GM12878 (cell line): Measurements from ENCODE around the gene FMOD. TPM values are rescaled to one million over a fixed set of nuclear protein-coding genes. Genes with fewer than 3 reads are reported as not detected.

Experiments
- ATF7 ChIP-seq: fragments of 450-650 bp; IDR thresholded peaks from 2 replicates; pipeline ENCODE4 v1.6.1; 2016; ENCODE audit warnings: low read depth, mild to moderate bottlenecking
- BACH1 ChIP-seq: fragments of 450-650 bp; IDR thresholded peaks from 2 replicates; pipeline ENCODE4 v1.6.1; 2017; ENCODE audit warnings: mild to moderate bottlenecking, borderline replicate concordance
- CUX1 ChIP-seq: IDR thresholded peaks from 2 replicates; pipeline ENCODE4 v1.6.1; 2012; ENCODE audit warnings: improper control_type of control experiment, low read depth, low read length; ENCODE audit not compliant: insufficient replicate concordance
- E4F1 ChIP-seq: fragments of 450-650 bp; IDR thresholded peaks from 2 replicates; pipeline ENCODE4 v1.6.1; 2018; ENCODE audit warnings: borderline replicate concordance, mild to moderate bottlenecking; ENCODE audit not compliant: partially characterized antibody
- ELK1 ChIP-seq: IDR thresholded peaks from 2 replicates; pipeline ENCODE4 v1.6.1; 2012; ENCODE audit warnings: low read depth, low read length, improper control_type of control experiment
- MEF2A ChIP-seq: IDR thresholded peaks from 2 replicates; pipeline ENCODE4 v1.6.1; 2011; ENCODE audit warnings: low read depth, mild to moderate bottlenecking, low read length, moderate library complexity; ENCODE audit not compliant: insufficient read depth
- PKNOX1 ChIP-seq: fragments of 450-650 bp; IDR thresholded peaks from 2 replicates; pipeline ENCODE4 v1.6.1; 2016; ENCODE audit warnings: mild to moderate bottlenecking
- RAD21 ChIP-seq: IDR thresholded peaks from 2 replicates; pipeline ENCODE4 v1.6.1; 2011; ENCODE audit warnings: mild to moderate bottlenecking, low read depth, low read length, moderate library complexity; ENCODE audit not compliant: insufficient read depth
- SIX5 ChIP-seq: IDR thresholded peaks from 2 replicates; pipeline ENCODE4 v1.6.1; 2011; ENCODE audit warnings: mild to moderate bottlenecking, low read depth, low read length, moderate library complexity; ENCODE audit not compliant: severe bottlenecking
- USF2 ChIP-seq: IDR thresholded peaks from 2 replicates; pipeline ENCODE4 v1.6.1; 2011; ENCODE audit warnings: low read depth, low read length, improper control_type of control experiment, borderline replicate concordance
- ZBTB33 ChIP-seq: fragments of 450-650 bp; IDR thresholded peaks from 2 replicates; pipeline ENCODE4 v1.6.1; 2017; ENCODE audit warnings: mild to moderate bottlenecking
- ZNF207 ChIP-seq: fragments of 450-650 bp; IDR thresholded peaks from 2 replicates; pipeline ENCODE4 v1.6.1; 2014; ENCODE audit warnings: antibody characterized with exemption, mild to moderate bottlenecking, borderline replicate concordance
- ZNF384 ChIP-seq: IDR thresholded peaks from 2 replicates; pipeline ENCODE4 v1.6.1; 2012; ENCODE audit warnings: low read depth, mild to moderate bottlenecking, low read length, improper control_type of control experiment, borderline replicate concordance
- polyA plus RNA-seq, 11 experiments: library from polyadenylated mRNA; depleted of rRNA in 4 of 11; unstranded in 6 of 11; stranded (reverse) in 5 of 11; fragments of >200 nt; fragmentation: Nextera tagmentation in 4 of 11; fragmentation: Illumina TruSeq in 1 of 11; extraction: Ambion mirVana in 4 of 11; extraction: Trizol in 1 of 11; gene quantifications; 1 replicate in 1 of 11; 2 replicates in 10 of 11; pipeline versions ENCODE4 v1.2.1 to v1.2.3, GENCODE V29; 2011 to 2016; ENCODE audit warnings: inconsistent platforms in 2 of 11, missing spikeins in 2 of 11, low read depth in 1 of 11
- total RNA-seq, 4 experiments: library from RNA; depleted of rRNA in 3 of 4; stranded (reverse); fragments of >200 nt in 3 of 4; fragmentation: Illumina TruSeq in 1 of 4; extraction: Trizol in 1 of 4; gene quantifications; 2 replicates each; pipeline versions ENCODE4 v1.2.1 to v1.2.3, GENCODE V29; 2013 to 2021

The FMOD gene
- total and polyA plus RNA-seq, 10 of the 15 experiments (the other 5 are each of a cell fraction or from before 2014, with no cell fraction given) = 0.03 to 0.26 (median 0.11) TPM; not detected in 7

GRCh38 chr1:203304919-203305808, 45.8 kb downstream of the FMOD start, which contains the start of gene BTG2 (continued):
- TF ChIP-seq ELK1 = no peak
- TF ChIP-seq SIX5 = no peak
- TF ChIP-seq ZBTB33 = no peak
- no peak for TF ChIP-seq MEF2A
- TF ChIP-seq ZNF207 = no peak
- TF ChIP-seq PKNOX1 = peak; percentile 26; the same call in 1 of the 2 replicates
- no peak for TF ChIP-seq USF2
- 0 out of 2 replicates have a peak, but pooled peaks have one; percentile 8 for TF ChIP-seq RAD21
- no peak for TF ChIP-seq ZNF384
- peak; percentile 82 for TF ChIP-seq ATF7
- TF ChIP-seq CUX1 = no peak
- peak; percentile 96 for TF ChIP-seq BACH1
- TF ChIP-seq E4F1 = no peak
